GM10266 (cell line): ENCODE measurements around the gene GRB14.

Experiments
- DNase-seq: peaks from one replicate; pipeline ENCODE4 v3.0.0; 2012; ENCODE audit errors: extremely low spot score
- TF ChIP-seq, protein P1 (sequence below): IDR thresholded peaks from 2 replicates; pipeline ENCODE4 v1.5.1; 2012; ENCODE audit warnings: mild to moderate bottlenecking, low read depth; ENCODE audit not compliant: control insufficient read depth, insufficient read depth; ENCODE audit errors: missing control alignments

The GRB14 gene

DNA sequence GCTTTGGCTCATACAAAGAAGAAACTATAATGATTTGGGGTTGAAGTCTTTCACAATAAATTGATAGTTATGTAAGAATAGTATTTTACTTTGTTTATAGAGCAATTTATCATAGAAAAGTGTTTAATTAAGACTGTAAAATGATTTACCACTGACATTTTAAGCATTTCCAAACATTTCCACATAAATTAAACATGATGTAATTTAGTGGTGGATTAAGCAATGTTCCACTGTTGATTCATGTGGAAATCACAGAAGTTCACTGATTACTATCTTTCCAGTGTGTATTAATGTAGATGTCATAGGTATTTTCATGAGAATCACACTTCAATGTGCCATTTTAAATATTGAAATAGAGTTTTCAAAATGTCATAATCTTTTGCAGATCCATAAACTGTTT lies 40.1 kb upstream of the GRB14 start:
- TF ChIP-seq, protein P1, sequence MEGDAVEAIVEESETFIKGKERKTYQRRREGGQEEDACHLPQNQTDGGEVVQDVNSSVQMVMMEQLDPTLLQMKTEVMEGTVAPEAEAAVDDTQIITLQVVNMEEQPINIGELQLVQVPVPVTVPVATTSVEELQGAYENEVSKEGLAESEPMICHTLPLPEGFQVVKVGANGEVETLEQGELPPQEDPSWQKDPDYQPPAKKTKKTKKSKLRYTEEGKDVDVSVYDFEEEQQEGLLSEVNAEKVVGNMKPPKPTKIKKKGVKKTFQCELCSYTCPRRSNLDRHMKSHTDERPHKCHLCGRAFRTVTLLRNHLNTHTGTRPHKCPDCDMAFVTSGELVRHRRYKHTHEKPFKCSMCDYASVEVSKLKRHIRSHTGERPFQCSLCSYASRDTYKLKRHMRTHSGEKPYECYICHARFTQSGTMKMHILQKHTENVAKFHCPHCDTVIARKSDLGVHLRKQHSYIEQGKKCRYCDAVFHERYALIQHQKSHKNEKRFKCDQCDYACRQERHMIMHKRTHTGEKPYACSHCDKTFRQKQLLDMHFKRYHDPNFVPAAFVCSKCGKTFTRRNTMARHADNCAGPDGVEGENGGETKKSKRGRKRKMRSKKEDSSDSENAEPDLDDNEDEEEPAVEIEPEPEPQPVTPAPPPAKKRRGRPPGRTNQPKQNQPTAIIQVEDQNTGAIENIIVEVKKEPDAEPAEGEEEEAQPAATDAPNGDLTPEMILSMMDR: no peak
- no peak for DNase-seq

GRCh38 chr2:164657129-164657528 lies 35.8 kb upstream of the GRB14 start:
- TF ChIP-seq, protein P1: no peak
- no peak for DNase-seq

- no peak for DNase-seq
- TF ChIP-seq, protein P1: no peak
Measured at GRCh38 chr2:164655750-164656149, 34.5 kb upstream of the GRB14 start.

DNA sequence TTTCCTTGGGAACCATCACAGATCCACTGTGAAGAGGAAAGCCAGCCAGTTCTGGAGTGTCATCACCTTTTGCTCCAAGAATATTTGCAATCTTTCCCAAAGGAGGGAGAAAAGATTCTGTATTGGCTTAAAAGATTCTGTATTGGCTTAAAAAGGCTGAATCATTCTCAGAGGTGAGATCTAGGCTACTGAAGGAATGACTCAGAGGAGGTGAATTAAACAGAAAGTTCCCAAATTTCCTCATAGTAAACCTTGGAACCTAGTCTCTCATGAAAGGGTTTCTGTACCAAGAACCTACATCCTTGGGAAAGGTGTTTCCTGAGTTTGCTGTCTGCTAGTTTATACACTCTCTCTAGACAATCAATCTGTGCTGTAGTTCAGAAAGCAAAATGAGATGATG lies 34.1 kb upstream of the GRB14 start:
- TF ChIP-seq, protein P1: no peak
- DNase-seq: no peak

GRCh38 chr2:164651361-164651760 lies 30.1 kb upstream of the GRB14 start:
- no peak for DNase-seq
- TF ChIP-seq, protein P1: no peak

GRCh38 chr2:164644036-164644700 lies 22.9 kb upstream of the GRB14 start:
- TF ChIP-seq, protein P1: no peak
- DNase-seq: no peak

- TF ChIP-seq, protein P1: no peak
- no peak for DNase-seq
Measured at GRCh38 chr2:164642946-164643555, 21.8 kb upstream of the GRB14 start.
